Upper lobe of left lung (tissue), 4 donors: ENCODE data around the gene RFK.

Source experiments
- CTCF ChIP-seq, 6 experiments: fragments of 450-650 bp in 4 of 6; fragments of 200-600 bp in 2 of 6; sonication (generic) in 2 of 6; IDR thresholded peaks; one replicate each; pipeline ENCODE4 v1.5.1; 2016 to 2019; ENCODE audit warnings: antibody characterized with exemption in 6 of 6
- EP300 ChIP-seq, 4 donors: sonication (generic); formaldehyde crosslinking; IDR thresholded peaks; one replicate each; pipeline ENCODE4 v1.5.1; 2017; ENCODE audit warnings: antibody characterized with exemption in 4 of 4, control low read depth in 2 of 4
- POLR2A ChIP-seq, 4 donors: fragments of 450-650 bp; IDR thresholded peaks; one replicate each; pipeline ENCODE4 v1.5.1; 2016 to 2017; ENCODE audit warnings: antibody characterized with exemption in 4 of 4, mild to moderate bottlenecking in 2 of 4
- POLR2AphosphoS5 ChIP-seq, 2 donors: sonication (generic); formaldehyde crosslinking; IDR thresholded peaks; one replicate each; pipeline ENCODE4 v1.5.1; 2017; ENCODE audit warnings: antibody characterized with exemption in 2 of 2

GRCh38 chr9:76359365-76359764 is 34.9 kb downstream of the RFK start:
- TF ChIP-seq CTCF (IDR thresholded peaks at IDR 0.05) (no peak), POLR2A (IDR thresholded peaks at IDR 0.05) (no peak), POLR2AphosphoS5 (IDR thresholded peaks at IDR 0.05) (no peak), EP300 (IDR thresholded peaks at IDR 0.05) (no peak)
